Measurements from ENCODE around the gene ICOSLG.
"Not testable (repeated sequence)": the region's sequence is repeated elsewhere in the genome, so short reads cannot be mapped to it uniquely, and the experiment has no call there.

The ICOSLG gene

DNA sequence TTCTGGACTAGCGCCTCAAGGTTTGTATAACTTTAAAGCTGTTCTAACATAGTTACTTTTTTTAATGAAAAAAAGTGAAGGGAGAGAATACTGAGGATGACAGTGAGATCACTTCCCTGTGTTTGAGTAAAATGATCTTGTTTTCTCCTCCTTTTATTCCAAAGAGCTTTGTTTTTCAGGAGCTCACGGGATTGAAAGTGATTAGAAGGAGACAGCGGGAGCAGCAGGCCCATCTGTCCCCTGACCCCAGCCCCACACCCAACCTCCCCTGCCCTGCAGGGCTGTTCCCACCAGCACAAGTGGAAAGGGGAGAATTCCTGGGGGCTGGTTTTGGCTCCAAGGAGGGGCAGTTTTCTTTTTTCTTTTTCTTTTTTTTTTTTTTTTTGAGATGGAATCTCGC is 23.0 kb upstream of the ICOSLG start:
- DNase-seq = no peak

DNA sequence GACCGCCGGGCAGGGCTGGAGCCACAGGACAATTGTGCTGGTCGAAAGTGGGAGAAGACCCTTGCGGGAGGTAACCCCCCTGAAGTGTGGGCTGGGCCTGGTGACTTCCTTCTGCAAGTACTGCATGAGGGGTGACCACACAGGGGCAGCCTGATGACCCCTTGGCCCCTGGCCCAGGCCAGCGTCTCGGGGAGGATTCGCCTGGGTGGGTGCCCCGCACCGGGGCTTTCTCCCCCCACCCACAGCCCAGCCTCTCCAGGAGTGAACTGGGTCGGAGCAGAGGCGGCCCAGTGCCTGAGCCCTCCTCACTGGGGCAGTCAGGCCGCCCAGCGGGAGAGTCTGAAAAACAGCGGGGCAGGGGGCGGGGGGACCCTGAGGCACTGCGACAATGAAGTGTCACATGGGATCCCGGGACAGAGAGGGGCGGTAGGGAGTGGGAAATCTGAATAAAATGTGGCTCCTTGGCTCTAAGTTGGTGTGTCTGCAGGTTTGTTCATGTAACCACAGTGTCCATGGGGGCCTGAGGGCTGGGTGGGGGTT is 22.5 kb upstream of the ICOSLG start:
- no peak for DNase-seq

DNA sequence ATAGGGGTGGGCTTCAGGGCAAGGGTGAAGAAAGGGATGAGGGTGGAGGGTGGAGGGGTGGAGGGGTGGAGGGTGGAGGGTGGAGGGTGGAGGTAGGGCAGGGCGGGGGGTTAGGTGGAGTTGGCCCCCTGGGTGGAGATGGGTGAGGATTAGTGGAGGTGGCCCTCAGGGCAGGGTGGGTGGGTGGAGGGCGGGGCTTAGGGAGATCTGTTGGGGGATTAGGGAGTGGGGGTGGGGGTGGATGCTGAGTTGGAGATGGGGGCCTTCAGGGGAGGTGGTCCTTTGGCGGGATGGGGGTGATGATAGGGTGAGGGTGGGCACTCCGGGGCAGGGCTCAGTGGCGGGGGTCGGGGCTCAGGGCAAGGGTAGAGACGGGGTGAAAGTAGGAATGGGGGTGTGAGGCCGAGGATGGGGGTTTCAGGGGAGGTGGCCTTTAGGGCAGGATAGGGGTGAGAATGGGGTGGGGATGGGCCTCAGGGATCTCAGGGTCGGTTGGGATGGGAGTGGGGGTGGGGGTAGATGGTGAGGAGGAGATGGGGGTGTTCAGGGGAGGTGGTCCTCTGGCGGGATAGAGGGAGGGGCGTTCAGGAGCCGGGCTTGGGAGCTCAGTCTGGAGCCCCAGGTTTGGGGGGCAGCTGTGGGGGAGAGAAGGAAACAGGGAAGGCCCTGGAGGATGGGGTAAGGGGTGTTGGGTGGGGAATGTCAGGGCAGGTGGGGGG is 21.8 kb upstream of the ICOSLG start:
- DNase-seq = no peak

DNA sequence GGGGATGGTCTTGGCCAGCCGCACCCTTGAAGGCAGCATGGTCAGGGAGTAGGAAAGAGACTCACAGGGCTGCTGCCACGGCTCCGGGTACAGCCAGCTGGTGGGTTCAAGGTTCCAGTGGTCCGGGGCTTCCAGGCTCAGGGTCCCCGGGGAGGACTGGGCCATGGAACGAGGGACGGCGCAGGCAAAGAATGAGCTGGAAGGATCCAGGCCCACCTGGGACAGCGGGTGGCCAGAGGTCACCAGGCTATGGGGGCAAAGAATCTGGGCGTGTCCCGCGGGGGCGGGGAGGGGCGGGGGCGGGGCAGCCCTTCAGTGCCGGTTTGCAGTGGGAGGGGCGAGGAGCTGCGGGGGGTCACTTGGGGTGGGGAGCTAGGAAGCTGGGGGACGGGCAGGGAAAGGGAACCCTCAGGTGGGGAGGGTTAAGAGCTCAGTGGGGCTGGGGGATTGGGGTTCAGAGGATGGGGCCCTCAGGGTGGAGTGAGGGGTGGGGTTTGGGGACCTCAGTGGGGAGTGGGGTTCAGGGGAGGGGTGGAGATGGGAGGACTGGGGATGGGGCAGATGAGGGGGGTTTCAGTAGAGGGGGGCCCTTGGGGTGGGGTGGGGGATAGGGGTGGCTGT is 21.0 kb upstream of the ICOSLG start, which contains the start of gene DNMT3L:
DNMT3L (minus strand) TSS at position 223 of the 621 bp plus-strand sequence. CDS start 638 bp downstream, outside the sequence.
- no peak for DNase-seq

DNA sequence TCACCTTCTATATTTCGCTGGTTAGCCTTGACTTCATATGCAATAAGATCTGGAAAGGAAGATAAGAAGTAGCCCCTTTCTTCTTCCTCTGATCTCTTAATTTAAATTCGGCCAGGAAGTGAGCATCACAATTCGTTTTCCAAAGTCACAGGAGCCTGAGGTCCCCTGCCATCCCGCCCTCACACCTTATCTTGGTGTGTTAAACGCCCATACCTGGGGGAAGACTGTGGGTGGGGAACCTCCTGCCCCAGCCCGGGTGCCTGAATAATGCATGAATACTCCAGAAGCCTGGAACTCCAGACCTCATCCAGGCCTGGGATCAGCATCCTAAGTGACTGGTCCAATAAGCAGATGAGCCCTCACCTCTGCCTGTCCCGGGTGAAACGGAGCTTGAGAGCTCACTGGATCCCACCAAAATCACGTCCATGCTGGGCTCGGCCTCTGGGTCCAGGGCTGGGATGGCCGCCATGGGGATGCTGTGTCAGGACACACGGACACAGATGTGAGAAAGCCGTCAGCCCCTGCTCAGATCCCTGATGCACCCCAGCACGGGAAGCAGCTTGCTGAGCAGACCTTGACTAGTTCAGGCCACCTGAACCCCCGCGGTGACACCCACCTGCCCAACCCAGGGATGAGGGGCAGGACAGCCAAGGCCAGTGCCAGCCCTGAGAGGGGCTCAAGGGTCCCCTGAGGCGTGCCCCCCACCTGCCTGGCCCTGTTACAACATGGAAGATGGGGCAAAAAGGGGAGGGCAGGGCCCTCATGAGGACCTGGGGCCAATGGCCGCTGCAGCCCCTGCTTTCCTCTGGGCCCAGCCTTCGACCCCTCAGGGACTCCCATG is 20.3 kb upstream of the ICOSLG start:
- DNase-seq = no peak

DNA sequence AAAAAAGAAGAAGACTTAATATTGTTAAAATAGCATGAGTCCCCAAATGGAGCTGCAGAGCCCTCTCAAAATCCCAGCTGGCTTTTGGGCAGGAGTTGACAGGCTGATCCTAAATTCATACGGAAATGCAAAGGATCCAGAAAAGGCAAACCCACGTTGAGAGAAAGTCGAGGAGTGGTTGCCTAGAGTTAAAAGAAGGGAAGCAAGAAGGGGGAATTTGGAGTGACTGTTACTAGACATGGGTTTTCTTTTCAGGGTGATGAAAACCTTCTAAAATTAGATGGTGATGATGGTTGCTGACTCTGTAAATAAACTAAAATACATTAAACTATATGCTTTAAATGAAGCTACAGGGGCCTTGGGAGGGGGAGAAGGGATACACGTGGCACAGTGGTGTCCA is 19.3 kb upstream of the ICOSLG start:
- DNase-seq = no peak

DNA sequence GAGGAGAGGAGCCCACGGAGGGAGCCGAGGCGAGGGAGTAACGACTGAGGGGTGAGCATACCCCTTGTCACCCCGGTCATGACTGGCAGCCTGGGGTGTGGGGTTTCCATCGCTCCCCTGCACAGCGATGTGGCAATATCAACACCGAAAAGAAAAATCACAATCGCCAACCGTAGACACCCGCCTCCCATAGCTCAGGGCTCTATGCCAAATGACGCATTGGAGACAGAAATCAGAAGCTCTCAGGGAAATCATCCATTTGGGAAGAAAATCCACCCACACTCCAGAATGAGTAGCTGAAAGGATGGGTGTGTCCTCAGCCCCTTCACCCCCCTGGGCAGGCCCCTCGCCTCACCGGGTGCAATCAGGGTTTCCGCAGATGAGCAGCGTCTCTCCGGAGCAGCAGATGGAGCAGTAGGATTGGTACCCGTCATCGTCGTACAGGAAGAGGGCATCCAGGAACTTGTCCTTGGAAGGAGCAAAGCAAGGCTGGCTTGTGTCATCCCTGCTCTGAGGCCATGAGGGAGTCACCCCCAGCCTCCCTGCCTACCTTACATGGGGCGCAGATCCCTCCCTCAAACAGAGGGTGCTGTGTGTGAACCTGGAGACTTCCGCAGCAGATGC is 18.5 kb upstream of the ICOSLG start:
- no peak for DNase-seq

DNA sequence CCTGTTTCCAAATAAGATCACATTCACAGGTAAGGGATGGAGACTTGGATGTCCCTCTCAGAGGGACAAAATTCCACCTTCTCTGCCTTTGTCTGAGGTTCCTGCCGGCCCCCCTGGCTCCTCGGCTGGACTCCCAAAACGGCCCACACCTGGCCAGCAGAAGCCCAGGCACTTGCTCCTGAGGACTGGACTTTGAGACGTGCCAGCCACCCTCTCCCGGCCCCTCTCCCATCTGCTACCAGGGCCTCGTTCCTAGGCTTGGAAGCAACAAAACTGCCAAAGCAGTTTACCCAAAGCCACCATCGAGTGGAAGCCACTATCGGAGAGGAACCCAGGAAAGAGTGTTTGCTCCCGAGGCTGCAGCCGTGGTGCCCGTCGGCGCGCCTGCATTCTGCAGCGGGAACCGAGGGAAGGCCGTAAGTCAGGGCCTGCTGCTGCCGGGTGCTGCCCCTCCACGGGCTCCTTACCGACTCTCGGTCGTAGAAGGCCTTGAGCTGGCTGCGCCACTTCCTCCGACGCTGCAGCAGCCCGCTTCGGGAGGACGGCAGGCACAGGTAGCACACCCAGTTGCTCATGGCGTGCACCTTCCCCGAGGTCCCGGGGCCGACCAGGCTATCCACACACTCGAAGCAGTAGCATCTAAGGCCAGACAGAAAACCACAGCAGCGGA is 17.4 kb upstream of the ICOSLG start:
- no peak for DNase-seq

DNA sequence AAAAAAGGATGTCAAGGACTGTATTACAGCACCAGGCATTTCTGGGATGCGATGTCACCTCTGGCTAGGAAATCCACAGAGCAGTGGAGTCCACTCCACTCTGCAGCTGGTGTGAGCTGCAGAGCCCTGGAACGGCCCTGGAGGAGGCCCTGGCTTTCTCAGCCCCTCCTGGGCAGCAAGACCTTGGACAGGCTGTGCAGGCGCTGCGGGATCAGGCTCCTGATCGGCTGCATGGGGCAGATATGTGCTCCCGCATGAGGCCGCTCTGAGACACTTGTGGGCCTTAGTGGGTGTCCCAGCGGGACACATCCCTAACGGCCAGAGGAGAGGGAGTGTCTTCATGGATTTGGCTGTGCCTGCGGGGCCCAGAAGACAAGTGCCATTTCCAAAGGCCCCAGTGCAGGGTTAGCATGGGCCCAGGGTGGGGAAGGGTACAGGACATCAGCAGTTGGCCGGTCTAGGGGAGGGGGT is 14.8 kb upstream of the ICOSLG start:
- DNase-seq = no peak

DNA sequence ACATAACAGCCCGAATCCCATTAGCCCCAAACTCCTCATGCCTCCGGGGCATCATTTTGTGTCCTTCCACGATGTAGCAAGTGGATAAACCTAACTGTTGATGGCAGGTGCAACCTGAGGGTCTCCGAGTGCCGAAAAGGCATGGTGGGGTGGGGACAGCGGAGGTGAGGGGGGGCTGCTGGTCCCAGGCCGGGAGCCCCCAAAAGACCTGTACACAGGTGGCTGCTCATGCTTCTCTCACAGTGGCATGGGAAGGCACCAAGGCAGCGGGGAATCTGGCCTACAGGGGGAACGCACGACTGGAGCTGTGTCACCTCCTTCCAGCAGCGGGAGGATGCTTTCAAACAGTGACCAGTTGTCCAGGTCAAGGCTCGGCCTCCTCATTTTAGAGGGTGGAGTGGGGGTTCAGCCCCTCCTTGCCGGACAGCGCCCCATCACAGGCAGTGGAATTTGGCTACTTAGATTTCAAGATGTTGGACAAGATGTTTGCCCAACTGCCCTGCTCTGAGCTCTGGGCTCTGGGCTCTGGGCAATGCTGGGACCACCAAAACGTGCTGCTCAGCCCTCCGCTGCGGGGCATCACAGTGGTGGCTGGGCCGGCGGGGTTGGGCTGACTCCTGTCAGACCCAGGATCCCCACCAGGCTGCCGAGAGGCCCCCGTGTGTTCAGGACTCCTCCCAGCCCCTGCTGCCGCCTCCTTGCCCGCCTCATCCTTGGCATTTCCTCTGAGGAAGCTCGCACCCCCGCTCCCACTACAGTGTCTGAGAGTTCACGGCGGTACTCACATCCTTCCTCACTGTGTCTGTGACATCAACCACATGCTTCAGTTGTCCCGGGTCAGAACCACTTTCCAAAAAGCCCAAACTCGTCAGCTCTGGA is 13.3 kb upstream of the ICOSLG start:
- DNase-seq = no peak

DNA sequence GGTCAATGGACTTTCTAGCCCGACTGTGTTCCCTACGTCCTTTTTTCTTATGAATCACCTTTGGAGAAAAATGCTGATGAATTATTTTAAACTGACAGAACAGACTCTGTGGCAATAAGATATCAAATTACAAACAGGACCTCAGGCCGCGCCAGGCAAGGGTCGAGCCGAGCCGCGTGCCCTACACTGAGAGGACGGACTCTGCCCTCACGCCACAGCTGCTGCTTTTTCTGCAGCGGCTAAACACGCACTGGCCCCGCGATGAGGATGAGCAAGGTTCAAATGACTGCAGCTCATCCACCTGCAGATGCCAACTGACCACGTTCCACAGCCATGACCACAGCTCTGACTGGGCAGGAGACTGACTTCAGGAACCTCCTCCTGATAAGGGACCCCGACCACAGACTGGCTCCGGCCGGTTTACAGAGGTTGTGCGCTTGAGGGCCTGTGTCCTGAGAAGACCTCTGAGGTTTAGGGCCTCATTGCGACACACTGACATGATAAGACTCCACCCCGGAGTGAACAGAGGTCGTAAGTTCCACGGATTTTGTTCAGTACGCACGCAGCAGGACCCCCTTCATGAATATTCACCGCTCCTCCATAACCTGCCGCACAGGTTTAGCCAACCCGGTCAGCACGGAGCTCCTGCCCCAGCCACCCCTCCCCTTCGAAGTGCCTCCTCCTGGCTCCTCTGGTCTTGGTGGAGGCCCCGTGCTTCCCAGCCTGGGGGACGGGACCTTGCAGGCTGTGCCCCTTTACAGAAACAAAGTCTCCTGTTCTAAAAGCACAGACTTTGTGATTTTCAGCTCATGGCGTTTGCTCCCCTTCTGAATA is 8.7 kb upstream of the ICOSLG start:
- not testable (repeated sequence) for DNase-seq

DNA sequence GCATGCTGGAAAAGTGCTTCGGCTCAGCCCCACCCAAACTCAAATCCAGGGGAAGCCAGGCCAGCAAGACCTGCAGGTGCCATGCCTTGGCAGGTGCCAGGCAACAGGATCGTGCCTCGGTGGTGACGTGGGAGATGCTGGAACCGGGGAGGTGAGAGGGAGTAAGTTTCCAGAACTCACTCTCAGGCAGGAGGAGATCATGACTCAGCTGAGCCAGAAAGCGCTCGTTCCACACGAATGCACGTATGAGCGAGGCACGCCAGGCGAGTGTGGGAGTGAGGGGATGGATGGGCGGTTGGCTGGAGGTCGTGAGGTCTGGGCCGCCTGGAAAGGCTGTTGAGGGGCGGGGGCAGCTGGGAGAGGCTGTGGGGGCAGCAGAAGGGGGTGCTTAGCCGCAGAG is 7.2 kb upstream of the ICOSLG start:
- DNase-seq = not testable (repeated sequence)

DNA sequence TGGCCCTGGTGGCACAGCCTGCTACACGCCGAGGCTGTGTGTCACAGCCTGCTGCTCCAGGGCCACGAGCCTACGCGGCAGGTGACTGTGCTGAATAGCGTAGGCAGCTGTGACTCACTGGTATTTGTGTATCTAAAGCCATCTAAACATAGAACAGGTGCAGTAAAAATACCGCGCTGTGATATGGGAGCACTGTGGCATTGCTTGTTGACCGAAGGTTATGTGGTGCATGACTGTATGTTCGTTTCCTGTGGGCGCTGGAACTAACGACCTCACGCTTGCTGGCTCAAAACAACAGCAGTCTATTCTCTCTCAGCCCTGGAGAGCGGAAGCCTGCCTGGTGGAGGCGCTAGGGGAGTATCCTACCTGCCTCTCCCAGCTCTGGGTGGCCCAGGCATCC is 3.2 kb upstream of the ICOSLG start:
- not testable (repeated sequence) for DNase-seq

DNA sequence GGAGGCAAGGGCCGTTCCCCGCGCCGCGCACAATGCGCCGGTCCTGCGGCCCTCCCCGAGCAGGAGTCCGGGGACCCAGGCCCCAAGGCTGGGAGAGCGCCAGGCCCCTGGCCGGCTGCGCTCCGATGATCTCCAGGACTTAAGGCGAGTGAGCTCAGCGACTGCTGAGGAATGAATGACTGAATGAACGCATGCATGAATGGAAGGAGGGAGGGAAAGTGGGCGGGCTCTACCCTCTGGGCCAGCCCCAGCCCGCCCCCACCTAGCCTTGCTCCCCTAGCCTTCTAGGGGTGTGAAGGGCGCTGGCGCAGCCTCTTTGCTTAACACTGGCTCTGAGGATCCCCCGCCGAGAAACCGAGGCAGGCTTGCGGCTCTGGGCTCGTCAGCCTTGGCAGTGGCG is 538 bp upstream of the ICOSLG start:
- not testable (repeated sequence) for DNase-seq

DNA sequence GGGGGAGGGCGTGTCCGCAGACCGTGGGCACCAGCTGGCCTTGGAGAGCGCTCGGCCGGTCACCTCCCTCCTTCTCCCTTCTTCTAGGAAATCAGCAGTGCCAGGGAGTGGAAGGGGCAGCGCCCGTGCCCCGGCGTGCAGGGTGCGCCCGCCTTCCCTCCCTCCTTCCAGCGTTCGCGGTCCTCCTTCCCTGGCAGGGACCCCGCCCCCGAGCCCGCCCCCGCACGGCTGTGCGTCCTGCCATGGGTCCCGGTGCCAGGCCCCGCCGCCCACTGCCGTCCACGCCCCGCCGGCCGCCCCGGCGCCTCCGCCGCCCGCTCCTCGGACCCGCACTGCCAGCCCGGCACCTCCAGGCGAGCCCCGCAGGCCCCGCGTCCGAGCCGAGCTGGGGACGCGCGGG is 390 bp downstream of the ICOSLG start:
- DNase-seq = not testable (repeated sequence)

DNA sequence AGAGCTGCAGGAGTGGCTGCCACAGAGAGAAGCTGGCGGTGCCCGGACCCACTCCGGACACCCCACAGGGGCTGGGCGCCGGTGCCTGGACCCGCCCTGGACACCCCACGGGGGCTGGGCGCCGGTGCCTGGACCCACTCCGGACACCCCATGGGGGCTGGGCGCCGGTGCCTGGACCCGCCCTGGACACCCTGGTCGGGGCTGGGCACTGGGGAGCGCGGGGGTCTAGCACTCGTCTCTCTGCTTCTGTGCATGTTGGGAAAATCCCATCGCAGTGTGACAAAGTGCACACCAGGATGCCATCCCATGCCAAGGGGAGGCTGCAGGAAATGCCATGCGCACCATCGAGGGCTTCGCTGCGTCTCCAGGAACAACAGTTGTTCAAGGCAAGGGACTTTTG is 11.2 kb downstream of the ICOSLG start:
- not testable (repeated sequence) for DNase-seq

DNA sequence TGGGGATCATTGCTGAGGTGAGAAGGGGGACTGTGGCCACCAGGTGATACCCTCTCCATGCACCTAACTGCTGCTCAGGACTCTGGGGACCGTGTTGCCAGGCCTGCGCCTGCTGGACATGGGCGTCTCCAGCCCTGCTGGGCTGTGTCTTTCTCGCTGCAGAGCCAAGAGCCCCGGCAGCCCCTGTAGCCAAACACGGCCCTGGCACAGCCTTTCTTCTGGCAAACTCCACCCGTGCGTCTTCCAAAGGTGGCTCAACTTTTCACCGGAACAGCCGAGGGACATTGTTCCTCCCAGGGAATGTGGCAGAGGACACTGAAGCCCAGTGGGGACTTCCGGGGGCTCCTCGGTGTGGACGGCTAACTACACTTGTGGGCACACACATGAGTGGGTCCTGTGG is 12.6 kb downstream of the ICOSLG start:
- DNase-seq = not testable (repeated sequence)

DNA sequence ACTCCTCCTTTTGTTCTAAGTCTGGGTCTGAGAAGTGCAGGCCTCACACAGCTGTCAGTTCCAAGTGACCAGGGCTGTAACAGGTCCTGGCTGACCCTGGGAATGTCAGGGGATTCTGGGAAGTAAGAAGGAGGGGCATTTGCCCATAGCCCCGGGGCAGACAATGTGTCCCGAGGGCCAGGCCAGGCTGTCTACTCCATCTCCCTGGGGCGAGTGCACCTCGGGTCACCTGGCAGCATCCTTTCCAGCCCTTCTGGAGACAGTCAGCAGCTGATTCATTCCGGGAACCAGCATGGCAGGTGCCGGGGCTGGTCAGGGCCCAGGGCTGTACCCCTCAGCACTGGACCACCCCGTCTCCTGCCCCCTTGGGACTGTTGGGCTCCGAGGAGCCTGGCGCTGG is 13.1 kb downstream of the ICOSLG start:
- not testable (repeated sequence) for DNase-seq

DNA sequence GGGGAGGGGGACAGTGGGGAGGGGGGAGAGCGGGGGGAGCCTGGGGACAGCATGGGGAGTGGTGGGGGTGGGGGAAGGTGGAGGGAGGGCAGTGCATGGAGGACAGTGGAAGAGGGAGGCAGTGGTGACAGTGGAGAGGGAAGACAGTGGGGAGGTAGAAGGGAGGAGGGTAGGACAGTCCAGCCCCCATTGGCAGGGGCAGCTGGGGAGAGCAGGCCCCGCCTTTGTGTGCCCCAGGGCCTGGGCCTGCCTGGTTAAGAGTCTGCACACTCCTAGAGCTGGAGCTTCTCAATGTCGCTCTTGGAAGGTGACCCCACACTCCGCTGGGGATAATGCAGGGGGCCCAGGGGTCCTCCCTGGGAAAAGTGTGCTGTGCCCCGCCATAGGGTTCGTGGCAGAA is 15.1 kb downstream of the ICOSLG start:
- DNase-seq = not testable (repeated sequence)

DNA sequence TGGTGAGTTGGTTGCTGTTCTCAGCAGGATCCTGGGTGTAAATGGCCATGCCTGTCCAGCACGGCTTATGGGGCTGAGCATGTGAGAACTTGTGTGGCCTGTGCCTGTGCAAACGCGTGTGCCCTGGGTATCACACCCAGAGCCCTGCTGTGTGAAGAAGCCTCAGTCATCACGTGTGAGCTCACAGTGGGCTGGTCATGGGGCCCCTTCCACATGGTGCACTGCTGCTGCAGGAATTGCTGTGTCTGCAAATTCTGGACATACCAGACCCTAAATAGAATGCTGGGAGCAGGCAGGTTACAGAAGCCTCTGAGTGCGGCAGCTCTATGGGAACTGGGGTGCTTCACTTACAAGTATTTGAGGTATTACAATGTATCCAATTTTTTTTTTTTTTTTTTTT is 17.4 kb downstream of the ICOSLG start:
- not testable (repeated sequence) for DNase-seq

Data from HCEC 1CT (cell line).